Measurements from ENCODE around the gene CDIPT. TPM values are rescaled to one million over a fixed set of nuclear protein-coding genes. Genes with fewer than 3 reads are reported as not detected.

Gene CDIPT
- total RNA-seq, 1 experiment from 2014 or later, result 58.3 TPM

- Histone ChIP-seq H3K4me2 (ENCODE audit: low read length) (no peak overlapping the region), H3K27me3 (ENCODE audit: insufficient read depth, low read length) (no peaks in the 10 kb centered on the region), H3K36me3 (ENCODE audit: control insufficient read depth in 1 of 2, insufficient read depth in 2 of 2, low read length in 2 of 2) (peaks cover 2 to 8% of the 10 kb centered on the region in 2 experiments; a peak in 3 of 4 replicates), H2AFZ (ENCODE audit: low read depth, low read length, poor library complexity, severe bottlenecking) (no peak overlapping the region), H3K9me2 (ENCODE audit: insufficient read depth) (no peaks in the 10 kb centered on the region), H4K20me1 (ENCODE audit: insufficient read depth) (no peaks in the 10 kb centered on the region), H3K27ac (ENCODE audit: low read depth, low read length) (no peak overlapping the region), H3K4me3 (replicated peaks in 1 of 2; ENCODE audit: low read depth in 1 of 2, low read length in 2 of 2) (no peak overlapping the region), H3K9ac (ENCODE audit: low read length) (no peak overlapping the region), H3K9me3 (ENCODE audit: control insufficient read depth in 1 of 2, insufficient read depth in 1 of 2, low read depth in 1 of 2, low read length in 2 of 2) (no peaks in the 10 kb centered on the region), H3K79me2 (ENCODE audit: insufficient read depth, low read length) (no peaks in the 10 kb centered on the region), H3K4me1 (ENCODE audit: control insufficient read depth in 1 of 2, insufficient read depth in 2 of 2, low read length in 2 of 2) (peaks cover 0 to 6% of the 10 kb centered on the region in 2 experiments; a peak in 2 of 4 replicates)
- POLR2A ChIA-PET, result no interaction called here
- TF ChIP-seq EGR1 (IDR thresholded peaks at IDR 0.05; ENCODE audit: low read depth), result no peak
- intact Hi-C loops (cut with micrococcal nuclease), result no loop called here
- RAD21 ChIA-PET (ENCODE audit: low non-redundant PET in 1 of 2, low total read pairs in 2 of 2, uncharacterized antibody in 2 of 2, unreplicated experiment in 2 of 2), result no interaction called here
- CTCF ChIA-PET, result no interaction called here
- ATAC-seq (no peak), DNase-seq (ENCODE audit: low read depth, low spot score) (no peak)
- no TSS peak for BruUV-seq (replicated peaks)
These were observed 26.4 kb downstream of the CDIPT start for GRCh38 chr16:29836623-29837022.

DNA sequence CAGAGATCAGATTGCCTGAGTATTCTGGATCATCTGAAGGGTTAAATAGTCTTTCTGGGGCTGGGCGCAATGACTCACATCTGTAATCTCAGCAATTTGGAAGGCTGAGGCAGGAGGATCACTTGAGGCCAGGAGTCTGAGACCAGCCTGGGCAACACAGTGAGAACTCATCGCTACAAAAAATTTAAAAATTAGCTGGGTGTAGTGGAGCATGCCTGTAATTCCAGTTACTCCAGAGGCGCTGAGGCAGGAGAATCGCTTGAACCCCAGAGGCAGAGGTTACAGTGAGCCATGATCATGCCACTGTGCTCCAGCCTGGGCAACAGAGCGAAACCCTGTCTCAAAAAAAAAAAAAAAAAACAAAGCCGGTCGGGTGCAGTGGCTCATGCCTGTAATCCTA, 27.1 kb downstream of the CDIPT start:
- CTCF ChIA-PET, result no interaction called here
- no peak overlapping the region for H2AFZ ChIP-seq (ENCODE audit: low read depth, low read length, poor library complexity, severe bottlenecking)
- no peaks in the 10 kb centered on the region for H3K9me2 ChIP-seq (ENCODE audit: insufficient read depth)
- peaks cover 0 to 6% of the 10 kb centered on the region in 2 experiments; a peak in 2 of 4 replicates for H3K4me1 ChIP-seq (ENCODE audit: control insufficient read depth in 1 of 2, insufficient read depth in 2 of 2, low read length in 2 of 2)
- H3K27ac ChIP-seq (ENCODE audit: low read depth, low read length), result no peak overlapping the region
- no peaks in the 10 kb centered on the region for H3K9me3 ChIP-seq (ENCODE audit: control insufficient read depth in 1 of 2, insufficient read depth in 1 of 2, low read depth in 1 of 2, low read length in 2 of 2)
- no peak overlapping the region for H3K9ac ChIP-seq (ENCODE audit: low read length)
- no peaks in the 10 kb centered on the region for H3K27me3 ChIP-seq (ENCODE audit: insufficient read depth, low read length)
- no peak overlapping the region for H3K4me2 ChIP-seq (ENCODE audit: low read length)
- DNase-seq (ENCODE audit: low read depth, low spot score) (no peak), ATAC-seq (no peak)
- H4K20me1 ChIP-seq (ENCODE audit: insufficient read depth), result no peaks in the 10 kb centered on the region
- TF ChIP-seq RAD21 (IDR thresholded peaks at IDR 0.05; ENCODE audit: low read depth) (no peak), SRF (IDR thresholded peaks at IDR 0.05; ENCODE audit: low read depth) (no peak), POLR2A (IDR thresholded peaks at IDR 0.05; ENCODE audit: borderline replicate concordance, extremely low read depth, insufficient read depth, insufficient read length) (no peak), ELF1 (IDR thresholded peaks at IDR 0.05; ENCODE audit: borderline replicate concordance, low read depth) (no peak), YY1 (IDR thresholded peaks at IDR 0.05; ENCODE audit: extremely low read depth, insufficient replicate concordance, low read depth, low read length) (no peak)
- RAD21 ChIA-PET (ENCODE audit: low non-redundant PET in 1 of 2, low total read pairs in 2 of 2, uncharacterized antibody in 2 of 2, unreplicated experiment in 2 of 2), result no interaction called here
- no TSS peak for BruUV-seq (replicated peaks)
- H3K79me2 ChIP-seq (ENCODE audit: insufficient read depth, low read length), result no peaks in the 10 kb centered on the region
- intact Hi-C loops (cut with micrococcal nuclease), result no loop called here
- peaks cover 2 to 8% of the 10 kb centered on the region in 2 experiments; a peak in 3 of 4 replicates for H3K36me3 ChIP-seq (ENCODE audit: control insufficient read depth in 1 of 2, insufficient read depth in 2 of 2, low read length in 2 of 2)
- POLR2A ChIA-PET, result no interaction called here
- H3K4me3 ChIP-seq (replicated peaks in 1 of 2; ENCODE audit: low read depth in 1 of 2, low read length in 2 of 2), result no peak overlapping the region

All from HCT116 (cell line).